Stimulated activated naive CD8-positive, alpha-beta T cell treated with anti-CD3 and anti-CD28 coated beads, Interleukin-15, Interleukin-2, amounts not matched to agents 100 ng/mL and 50 ng/mL, for 24 hours (primary cell): ENCODE measurements around the gene SKAP1.

Source experiments
- H3K27ac Mint-ChIP-seq: one replicate; pipeline ENCODE4 v1.8.0; 2021; ENCODE audit warnings: mild to moderate bottlenecking, mixed read lengths
- H3K27me3 Mint-ChIP-seq: one replicate; pipeline ENCODE4 v1.8.0; 2021; ENCODE audit warnings: mixed read lengths
- H3K36me3 Mint-ChIP-seq: one replicate; pipeline ENCODE4 v1.8.0; 2021; ENCODE audit warnings: low read depth, mixed read lengths
- H3K4me1 Mint-ChIP-seq: one replicate; pipeline ENCODE4 v1.8.0; 2021; ENCODE audit warnings: low read depth, mixed read lengths
- H3K4me3 Mint-ChIP-seq: one replicate; pipeline ENCODE4 v1.8.0; 2021; ENCODE audit warnings: mild to moderate bottlenecking, mixed read lengths
- H3K9me3 Mint-ChIP-seq: one replicate; pipeline ENCODE4 v1.8.0; 2021; ENCODE audit warnings: mixed read lengths

SKAP1 gene

GRCh38 chr17:48144976-48145798 lies 284.8 kb downstream of the SKAP1 start:
- Mint-ChIP-seq H3K27me3 (no peaks in the 10 kb centered on the region), H3K4me1 (peaks cover 8% of the 10 kb centered on the region), H3K36me3 (peaks cover 13% of the 10 kb centered on the region), H3K27ac (no peak overlapping the region), H3K4me3 (no peak overlapping the region), H3K9me3 (no peaks in the 10 kb centered on the region)

GRCh38 chr17:48144231-48144630 lies 285.8 kb downstream of the SKAP1 start:
- Mint-ChIP-seq H3K4me3 (no peak overlapping the region), H3K27ac (no peak overlapping the region), H3K27me3 (no peaks in the 10 kb centered on the region), H3K9me3 (no peaks in the 10 kb centered on the region), H3K4me1 (peaks cover 15% of the 10 kb centered on the region), H3K36me3 (peaks cover 20% of the 10 kb centered on the region)

DNA sequence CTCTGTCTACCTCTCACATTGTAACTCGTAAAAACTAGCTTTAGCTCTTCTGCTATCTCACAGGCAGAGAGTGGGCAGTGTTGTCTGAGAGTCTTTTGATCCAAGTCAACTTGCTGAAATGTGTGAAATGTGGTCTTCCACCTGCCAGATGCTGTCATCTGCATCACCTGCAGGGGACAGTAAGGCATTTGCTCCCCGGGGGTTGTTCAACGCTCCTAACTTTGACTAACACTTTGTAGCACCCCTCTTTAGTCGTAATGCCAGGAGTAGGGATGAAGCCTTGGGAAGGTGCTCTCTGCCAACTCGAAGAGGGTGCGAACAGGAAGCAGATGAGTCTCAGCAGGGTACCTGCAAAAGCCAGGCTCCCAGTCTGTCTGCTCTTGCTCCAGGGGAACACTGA lies 286.4 kb downstream of the SKAP1 start:
- peaks cover 20% of the 10 kb centered on the region for H3K36me3 Mint-ChIP-seq
- H3K27me3 Mint-ChIP-seq = no peaks in the 10 kb centered on the region
- H3K4me1 Mint-ChIP-seq = peaks cover 15% of the 10 kb centered on the region
- no peak overlapping the region for H3K4me3 Mint-ChIP-seq
- H3K27ac Mint-ChIP-seq = no peak overlapping the region
- H3K9me3 Mint-ChIP-seq = no peaks in the 10 kb centered on the region

- H3K27me3 Mint-ChIP-seq = no peaks in the 10 kb centered on the region
- H3K4me1 Mint-ChIP-seq = peaks cover 15% of the 10 kb centered on the region
- peaks cover 15% of the 10 kb centered on the region for H3K36me3 Mint-ChIP-seq
- no peaks in the 10 kb centered on the region for H3K9me3 Mint-ChIP-seq
- H3K4me3 Mint-ChIP-seq = no peak overlapping the region
- H3K27ac Mint-ChIP-seq = peak overlapping the region; percentile 76
These were observed 290.1 kb downstream of the SKAP1 start for GRCh38 chr17:48139944-48140343.

GRCh38 chr17:48137656-48138055 lies 292.4 kb downstream of the SKAP1 start:
- Mint-ChIP-seq H3K4me1 (peaks cover 15% of the 10 kb centered on the region), H3K4me3 (no peak overlapping the region), H3K27ac (no peak overlapping the region), H3K27me3 (no peaks in the 10 kb centered on the region), H3K9me3 (no peaks in the 10 kb centered on the region), H3K36me3 (peaks cover 15% of the 10 kb centered on the region)

DNA sequence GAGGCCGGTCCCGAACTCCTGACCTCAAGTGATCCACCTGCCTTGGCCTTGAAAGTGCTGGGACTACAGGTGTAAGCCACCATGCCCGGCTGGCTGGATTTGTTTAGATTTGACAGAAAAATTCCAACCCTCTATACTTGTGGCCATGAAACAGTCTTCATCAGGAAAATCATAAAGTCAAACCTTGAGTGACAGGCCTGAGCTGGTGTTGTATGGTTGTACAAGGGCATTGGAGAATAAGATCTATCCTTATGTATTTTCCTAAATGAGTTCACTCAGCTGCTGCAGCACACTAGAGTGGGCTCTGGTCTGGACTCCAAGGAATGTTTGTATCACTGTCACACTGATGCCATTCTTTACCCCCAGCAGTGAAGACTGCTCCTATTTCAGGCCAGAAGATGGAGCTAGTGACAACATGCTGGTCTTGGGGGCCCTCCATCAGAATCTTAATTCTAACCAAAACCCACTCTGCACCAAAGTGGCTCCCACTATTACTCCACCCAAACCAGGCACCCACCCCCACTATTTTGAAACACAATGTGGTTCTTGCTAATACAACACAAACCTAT lies 295.0 kb downstream of the SKAP1 start:
- no peak overlapping the region for H3K4me3 Mint-ChIP-seq
- H3K9me3 Mint-ChIP-seq = no peaks in the 10 kb centered on the region
- peaks cover 9% of the 10 kb centered on the region for H3K36me3 Mint-ChIP-seq
- H3K27me3 Mint-ChIP-seq = no peaks in the 10 kb centered on the region
- H3K27ac Mint-ChIP-seq = no peak overlapping the region
- H3K4me1 Mint-ChIP-seq = peaks cover 4% of the 10 kb centered on the region

GRCh38 chr17:48132385-48132784 lies 297.6 kb downstream of the SKAP1 start:
- Mint-ChIP-seq H3K36me3 (peaks cover 4% of the 10 kb centered on the region), H3K27ac (no peak overlapping the region), H3K9me3 (no peaks in the 10 kb centered on the region), H3K4me3 (no peak overlapping the region), H3K27me3 (no peaks in the 10 kb centered on the region), H3K4me1 (no peaks in the 10 kb centered on the region)

DNA sequence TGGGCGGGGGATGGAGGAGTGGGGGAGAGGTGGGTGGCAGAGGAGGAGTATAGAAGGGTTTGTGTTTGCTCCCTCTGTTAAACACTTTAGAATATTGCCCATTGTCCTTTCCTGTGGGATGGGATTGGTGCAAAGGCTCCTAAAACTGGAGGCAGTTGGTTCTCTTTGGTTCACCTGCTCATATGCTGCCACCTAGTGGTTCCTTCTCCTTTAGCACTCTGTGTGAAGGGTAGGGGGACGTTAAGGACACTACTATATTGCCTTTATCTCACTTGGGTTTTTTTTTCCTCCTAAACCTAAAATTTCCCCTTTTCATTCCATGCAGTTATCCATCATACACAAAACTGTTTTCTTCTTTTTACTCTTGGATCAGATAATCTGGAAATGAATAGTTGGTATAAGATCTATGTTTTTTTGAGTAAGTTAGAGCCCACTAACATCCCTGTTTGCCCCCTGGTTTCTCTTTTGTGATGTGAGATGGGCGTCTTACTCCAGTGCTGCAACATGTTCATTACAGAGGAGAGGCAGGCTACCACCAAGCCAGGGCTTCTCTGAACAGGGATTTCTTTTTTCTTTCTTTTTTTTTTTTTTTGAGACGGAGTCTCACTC lies 298.7 kb downstream of the SKAP1 start:
- H3K4me3 Mint-ChIP-seq = no peak overlapping the region
- H3K27ac Mint-ChIP-seq = no peak overlapping the region
- no peaks in the 10 kb centered on the region for H3K4me1 Mint-ChIP-seq
- no peaks in the 10 kb centered on the region for H3K9me3 Mint-ChIP-seq
- peaks cover 4% of the 10 kb centered on the region for H3K36me3 Mint-ChIP-seq
- no peaks in the 10 kb centered on the region for H3K27me3 Mint-ChIP-seq

- H3K36me3 Mint-ChIP-seq = peaks cover 9% of the 10 kb centered on the region
- H3K4me1 Mint-ChIP-seq = no peaks in the 10 kb centered on the region
- no peaks in the 10 kb centered on the region for H3K9me3 Mint-ChIP-seq
- no peak overlapping the region for H3K4me3 Mint-ChIP-seq
- no peak overlapping the region for H3K27ac Mint-ChIP-seq
- H3K27me3 Mint-ChIP-seq = no peaks in the 10 kb centered on the region
These were observed 300.0 kb downstream of the SKAP1 start for GRCh38 chr17:48129981-48130380.

GRCh38 chr17:48128400-48128799 lies 301.6 kb downstream of the SKAP1 start:
- Mint-ChIP-seq H3K36me3 (peaks cover 11% of the 10 kb centered on the region), H3K4me1 (peaks cover 3% of the 10 kb centered on the region), H3K9me3 (no peaks in the 10 kb centered on the region), H3K27me3 (no peaks in the 10 kb centered on the region), H3K27ac (no peak overlapping the region), H3K4me3 (no peak overlapping the region)

DNA sequence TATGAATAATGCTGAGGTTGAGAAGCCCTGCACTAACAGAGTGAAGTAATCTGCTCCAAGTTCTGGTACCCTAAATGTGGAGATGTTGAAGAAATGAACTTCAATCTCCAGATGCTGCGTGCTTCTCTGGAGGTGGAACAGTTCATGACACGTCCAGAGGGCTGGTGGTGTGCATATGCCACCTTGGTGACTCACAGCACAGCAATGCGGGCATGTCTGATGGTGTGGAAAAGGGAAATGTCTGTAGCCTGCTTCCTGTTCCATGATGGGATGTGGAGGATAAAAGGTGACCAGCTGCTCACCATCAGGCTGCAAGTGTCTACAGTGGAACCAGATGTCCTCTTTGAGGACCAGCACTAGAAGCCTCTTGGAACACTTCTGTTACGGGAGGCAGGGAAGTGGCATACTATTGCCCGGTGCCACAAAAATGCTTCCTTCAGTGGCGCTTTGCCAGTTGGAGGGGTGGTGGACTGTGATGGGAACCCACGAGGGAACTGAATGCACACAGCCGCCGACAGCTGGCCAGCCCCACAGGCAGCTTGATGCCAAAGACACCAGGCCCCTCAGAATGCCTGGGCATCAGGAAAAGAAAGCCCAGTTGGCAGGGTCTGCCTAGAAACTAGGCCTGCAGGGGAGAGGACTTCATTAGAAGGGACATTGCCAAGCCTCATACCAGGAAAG lies 302.5 kb downstream of the SKAP1 start:
- H3K9me3 Mint-ChIP-seq = no peaks in the 10 kb centered on the region
- peak overlapping the region; percentile 37 for H3K27ac Mint-ChIP-seq
- peaks cover 3% of the 10 kb centered on the region for H3K4me1 Mint-ChIP-seq
- no peak overlapping the region for H3K4me3 Mint-ChIP-seq
- H3K27me3 Mint-ChIP-seq = no peaks in the 10 kb centered on the region
- peaks cover 13% of the 10 kb centered on the region for H3K36me3 Mint-ChIP-seq

DNA sequence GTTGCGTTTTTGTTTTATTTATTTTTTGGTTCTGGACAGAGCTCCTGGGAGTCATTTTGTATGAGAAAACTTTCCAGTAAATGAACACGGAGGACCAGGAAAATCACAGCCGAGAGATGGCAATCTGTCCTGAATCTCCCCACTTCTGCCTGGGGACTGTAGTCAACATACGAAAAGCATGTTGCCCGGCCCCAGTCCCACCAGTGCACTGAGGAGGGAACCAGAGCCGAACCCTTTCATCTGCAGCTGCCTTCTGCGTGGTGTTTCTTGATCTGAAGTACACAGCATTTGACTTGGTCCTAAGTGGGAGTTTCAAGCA lies 303.5 kb downstream of the SKAP1 start:
- H3K27ac Mint-ChIP-seq = peak overlapping the region; percentile 12
- H3K4me3 Mint-ChIP-seq = no peak overlapping the region
- no peaks in the 10 kb centered on the region for H3K9me3 Mint-ChIP-seq
- no peaks in the 10 kb centered on the region for H3K27me3 Mint-ChIP-seq
- peaks cover 3% of the 10 kb centered on the region for H3K4me1 Mint-ChIP-seq
- H3K36me3 Mint-ChIP-seq = peaks cover 20% of the 10 kb centered on the region

- Mint-ChIP-seq H3K27ac (no peak overlapping the region), H3K4me3 (no peak overlapping the region)
These were observed 304.0 kb downstream of the SKAP1 start for GRCh38 chr17:48125829-48126531.

GRCh38 chr17:48123776-48124388 lies 306.1 kb downstream of the SKAP1 start:
- no peak overlapping the region for H3K27ac Mint-ChIP-seq
- peaks cover 3% of the 10 kb centered on the region for H3K4me1 Mint-ChIP-seq
- no peaks in the 10 kb centered on the region for H3K9me3 Mint-ChIP-seq
- H3K36me3 Mint-ChIP-seq = peaks cover 36% of the 10 kb centered on the region
- no peak overlapping the region for H3K4me3 Mint-ChIP-seq
- no peaks in the 10 kb centered on the region for H3K27me3 Mint-ChIP-seq

More at GRCh38 chr17:48125829-48126531, 304.0 kb downstream of the SKAP1 start:
- H3K9me3 Mint-ChIP-seq = no peaks in the 10 kb centered on the region
- H3K36me3 Mint-ChIP-seq = peaks cover 25% of the 10 kb centered on the region
- peaks cover 3% of the 10 kb centered on the region for H3K4me1 Mint-ChIP-seq
- no peaks in the 10 kb centered on the region for H3K27me3 Mint-ChIP-seq
